Activated CD8-positive, alpha-beta memory T cell treated with anti-CD3 and anti-CD28 coated beads, Interleukin-2, amount 50 U/mL, for 4 hours (primary cell): ENCODE measurements around the gene ANXA3.

Experiments used
- DNase-seq: peaks from one replicate; pipeline ENCODE4 v3.0.0-alpha.2; 2020

ANXA3 gene

GRCh38 chr4:78648640-78649363 is 97.2 kb downstream of the ANXA3 start:
- no peak for DNase-seq

GRCh38 chr4:78650106-78651024 is 98.8 kb downstream of the ANXA3 start:
- DNase-seq = no peak

GRCh38 chr4:78651250-78651860 is 99.8 kb downstream of the ANXA3 start:
- DNase-seq = no peak

DNA sequence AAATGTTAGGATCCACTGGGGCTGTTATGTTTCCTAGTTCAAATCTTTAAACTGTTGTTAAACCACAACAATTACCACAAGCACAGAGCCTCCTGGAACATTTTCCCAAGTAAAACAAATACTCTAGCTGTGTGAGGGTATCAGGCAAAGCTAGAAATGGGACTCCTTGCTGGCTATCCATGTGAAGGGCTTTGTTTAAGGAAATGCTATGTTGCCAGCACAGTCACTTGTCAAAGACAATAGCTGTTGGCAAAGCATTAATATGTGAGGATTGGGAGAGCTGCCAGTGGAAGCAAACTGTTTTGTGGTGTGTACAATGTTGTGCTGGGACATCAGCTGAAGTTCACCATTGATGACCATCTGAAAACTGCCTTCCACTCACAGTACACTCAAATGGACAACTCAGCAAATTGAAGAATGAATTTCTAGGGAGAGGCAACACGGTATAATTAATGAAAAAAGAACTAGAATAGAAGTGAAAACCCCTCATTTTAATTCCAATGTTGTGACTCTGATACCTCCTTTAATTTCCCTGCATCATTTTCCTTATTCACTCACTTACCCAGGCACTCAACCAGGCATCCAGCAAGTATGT is 100.8 kb downstream of the ANXA3 start:
- DNase-seq = no peak

DNA sequence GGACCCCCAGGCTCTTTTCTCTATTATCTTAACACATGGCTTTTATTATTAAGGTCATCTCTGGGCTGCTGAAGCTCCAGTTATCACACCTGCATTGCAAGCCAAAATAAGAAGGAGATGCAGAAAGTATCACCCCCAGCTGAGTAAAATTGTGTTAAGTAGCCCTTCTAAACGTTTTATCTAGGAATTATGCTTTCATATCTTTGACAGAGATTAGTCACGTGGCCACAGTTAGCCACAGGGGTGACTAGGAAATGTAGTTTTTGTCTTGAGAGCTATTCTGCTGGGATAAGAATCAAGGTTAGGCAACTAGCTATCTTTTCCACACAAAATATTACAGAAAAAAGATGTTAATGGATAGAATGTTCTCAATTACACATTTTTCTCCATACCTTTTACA is 102.1 kb downstream of the ANXA3 start:
- no peak for DNase-seq

GRCh38 chr4:78654807-78655206 is 103.2 kb downstream of the ANXA3 start:
- DNase-seq = no peak

- no peak for DNase-seq
Observed at GRCh38 chr4:78656968-78657445, 105.4 kb downstream of the ANXA3 start.

DNA sequence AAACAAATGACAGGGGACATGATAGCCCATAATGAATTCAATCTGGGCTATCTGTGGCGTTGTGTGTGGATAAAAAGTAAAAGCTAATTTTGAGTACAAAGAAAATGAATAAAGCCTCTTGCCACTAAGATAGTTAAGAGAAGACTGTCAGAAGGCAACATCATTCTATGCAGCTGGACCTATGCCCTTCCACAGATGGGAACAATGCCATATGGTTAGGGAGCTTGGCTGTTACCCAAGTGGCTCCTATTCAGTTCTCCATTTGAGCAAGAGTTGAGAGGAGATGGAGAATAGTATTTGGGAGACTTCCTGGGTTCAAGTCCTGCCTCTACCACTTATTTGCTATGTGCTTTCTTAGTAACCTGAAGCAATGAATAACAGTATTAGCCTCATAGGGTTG is 107.7 kb downstream of the ANXA3 start:
- DNase-seq = no peak

- DNase-seq = no peak
Observed at GRCh38 chr4:78659665-78660064, 108.1 kb downstream of the ANXA3 start.
